Measurements from ENCODE around the gene CCDC78.
"Not testable (repeated sequence)": the region's sequence is repeated elsewhere in the genome, so short reads cannot be mapped to it uniquely, and the experiment has no call there.

DNA sequence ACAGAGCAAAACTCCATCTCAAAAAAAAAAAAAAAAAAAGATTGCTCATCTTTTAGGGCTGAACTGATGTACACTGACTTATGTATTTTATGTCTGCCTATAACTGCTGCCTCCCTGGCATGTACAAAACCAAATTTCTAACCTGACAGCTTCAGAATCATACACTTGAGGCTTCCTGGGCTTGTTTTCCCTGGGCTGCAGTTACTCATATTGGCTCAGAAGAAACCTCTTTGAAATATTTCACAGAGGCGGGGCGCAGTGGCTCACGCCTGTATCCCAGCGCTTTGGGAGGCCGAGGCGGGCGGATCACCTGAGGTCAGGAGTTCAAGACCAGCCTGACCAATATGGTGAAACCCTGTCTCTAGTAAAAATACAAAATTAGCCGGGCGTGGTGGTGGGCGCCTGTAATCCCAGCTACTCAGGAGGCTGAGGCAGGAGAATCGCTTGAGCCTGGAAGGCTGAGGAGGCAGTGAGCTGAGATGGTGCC, 27.9 kb upstream of the CCDC78 start:
- TF ChIP-seq MYC (IDR thresholded peaks at IDR 0.05; ENCODE audit: low read depth, low read length); EZH2 (IDR thresholded peaks at IDR 0.05; ENCODE audit: borderline replicate concordance, low read depth, low read length, severe bottlenecking); POLR2A (IDR thresholded peaks at IDR 0.05; ENCODE audit: low read depth, low read length); GATA2 (IDR thresholded peaks at IDR 0.05; ENCODE audit: insufficient read depth, insufficient read length, low read depth, low read length); POLR2AphosphoS5 (IDR thresholded peaks at IDR 0.05; ENCODE audit: insufficient read depth, low read depth, low read length); JUN (IDR thresholded peaks at IDR 0.05; ENCODE audit: borderline replicate concordance, insufficient read depth, insufficient read length, low read depth): not testable (repeated sequence)
- TF ChIP-seq, protein P1, sequence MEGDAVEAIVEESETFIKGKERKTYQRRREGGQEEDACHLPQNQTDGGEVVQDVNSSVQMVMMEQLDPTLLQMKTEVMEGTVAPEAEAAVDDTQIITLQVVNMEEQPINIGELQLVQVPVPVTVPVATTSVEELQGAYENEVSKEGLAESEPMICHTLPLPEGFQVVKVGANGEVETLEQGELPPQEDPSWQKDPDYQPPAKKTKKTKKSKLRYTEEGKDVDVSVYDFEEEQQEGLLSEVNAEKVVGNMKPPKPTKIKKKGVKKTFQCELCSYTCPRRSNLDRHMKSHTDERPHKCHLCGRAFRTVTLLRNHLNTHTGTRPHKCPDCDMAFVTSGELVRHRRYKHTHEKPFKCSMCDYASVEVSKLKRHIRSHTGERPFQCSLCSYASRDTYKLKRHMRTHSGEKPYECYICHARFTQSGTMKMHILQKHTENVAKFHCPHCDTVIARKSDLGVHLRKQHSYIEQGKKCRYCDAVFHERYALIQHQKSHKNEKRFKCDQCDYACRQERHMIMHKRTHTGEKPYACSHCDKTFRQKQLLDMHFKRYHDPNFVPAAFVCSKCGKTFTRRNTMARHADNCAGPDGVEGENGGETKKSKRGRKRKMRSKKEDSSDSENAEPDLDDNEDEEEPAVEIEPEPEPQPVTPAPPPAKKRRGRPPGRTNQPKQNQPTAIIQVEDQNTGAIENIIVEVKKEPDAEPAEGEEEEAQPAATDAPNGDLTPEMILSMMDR (IDR thresholded peaks at IDR 0.05; ENCODE audit: extremely low read depth in 1 of 2, insufficient read depth in 1 of 2, low read depth in 1 of 2, low read length in 2 of 2): not testable (repeated sequence)
- TF ChIP-seq, protein P2, sequence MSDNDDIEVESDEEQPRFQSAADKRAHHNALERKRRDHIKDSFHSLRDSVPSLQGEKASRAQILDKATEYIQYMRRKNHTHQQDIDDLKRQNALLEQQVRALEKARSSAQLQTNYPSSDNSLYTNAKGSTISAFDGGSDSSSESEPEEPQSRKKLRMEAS (IDR thresholded peaks at IDR 0.05; ENCODE audit: insufficient read depth, insufficient read length): not testable (repeated sequence)
